Endodermal cell (in vitro differentiated cells): ENCODE results near the gene CREB3L2. TPM values are rescaled to one million over a fixed set of nuclear protein-coding genes. Genes with fewer than 3 reads are reported as not detected.

Experiments
- DNase-seq: peaks from one replicate; pipeline ENCODE4 v3.0.0-alpha.2; 2017
- H3K27ac ChIP-seq: 2 replicates; pipeline ENCODE4 v1.5.1; 2013; ENCODE audit warnings: mild to moderate bottlenecking, low read depth, low read length, moderate library complexity
- H3K27me3 ChIP-seq: 2 replicates; pipeline ENCODE4 v1.6.1; 2013; ENCODE audit warnings: mild to moderate bottlenecking, low read length, moderate library complexity; ENCODE audit not compliant: insufficient read depth, control insufficient read depth, poor library complexity, severe bottlenecking
- H3K36me3 ChIP-seq: 2 replicates; pipeline ENCODE4 v1.7.0; 2013; ENCODE audit warnings: mild to moderate bottlenecking, low read length, moderate library complexity; ENCODE audit not compliant: control insufficient read depth, insufficient read depth
- H3K4me1 ChIP-seq: one replicate; pipeline ENCODE4 v1.7.0; 2013; ENCODE audit warnings: low read length; ENCODE audit not compliant: control insufficient read depth, insufficient read depth
- H3K4me3 ChIP-seq: 2 replicates; pipeline ENCODE4 v1.5.1; 2013; ENCODE audit warnings: mild to moderate bottlenecking, low read length, moderate library complexity
- H3K9ac ChIP-seq: 2 replicates; pipeline ENCODE4 v1.6.1; 2013; ENCODE audit warnings: mild to moderate bottlenecking, low read length, moderate library complexity; ENCODE audit not compliant: poor library complexity, severe bottlenecking; ENCODE audit errors: extremely low read depth
- H3K9me3 ChIP-seq: 2 replicates; pipeline ENCODE4 v1.6.1; 2013; ENCODE audit warnings: mild to moderate bottlenecking, low read length, moderate library complexity; ENCODE audit not compliant: control insufficient read depth
- H3K27ac Mint-ChIP-seq: 2 replicates; pipeline ENCODE4 v1.8.0; 2020; ENCODE audit warnings: mixed read lengths
- H3K27me3 Mint-ChIP-seq: 2 replicates; pipeline ENCODE4 v1.8.0; 2021; ENCODE audit warnings: mild to moderate bottlenecking, mixed read lengths; ENCODE audit not compliant: insufficient read depth
- H3K36me3 Mint-ChIP-seq: 2 replicates; pipeline ENCODE4 v1.8.0; 2020; ENCODE audit warnings: low read depth, mixed read lengths
- H3K4me1 Mint-ChIP-seq: 2 replicates; pipeline ENCODE4 v1.8.0; 2020; ENCODE audit warnings: mixed read lengths
- H3K4me3 Mint-ChIP-seq: 2 replicates; pipeline ENCODE4 v1.8.0; 2020; ENCODE audit warnings: mild to moderate bottlenecking, moderate library complexity, mixed read lengths
- H3K9me3 Mint-ChIP-seq: 2 replicates; pipeline ENCODE4 v1.8.0; 2020; ENCODE audit warnings: mild to moderate bottlenecking, mixed read lengths
- CTCF ChIP-seq: fragments of 200-600 bp; sonication (generic); conservative IDR thresholded peaks from 2 replicates; pipeline ENCODE4 v1.5.0; 2021; ENCODE audit warnings: antibody characterized with exemption, mild to moderate bottlenecking
- WGBS, 2 experiments: methylation state at CpG; one replicate each; pipeline versions ENCODE4 v1.1.5 to v1.1.7; 2013; ENCODE audit warnings: missing lambda C conversion rate in 2 of 2, mixed read lengths in 1 of 2; ENCODE audit not compliant: insufficient coverage in 1 of 2, insufficient read length in 1 of 2; 5-methylcytosine and 5-hydroxymethylcytosine counted together
- total RNA-seq, 2 donors: library from RNA; stranded (reverse); fragmentation: NEBNext Ultra II Directional in 1 of 2; extraction: Animal tissue kit (Norgen Biotek cat#: 25700) in 1 of 2; gene quantifications; 2 replicates in 1 of 2; 3 replicates in 1 of 2; pipeline ENCODE4 v1.2.1, GENCODE V29; 2021

CREB3L2 gene
- total RNA-seq, 2 donors from 2014 or later = 48.2 to 80.2 TPM

GRCh38 chr7:138027100-138027499 is 25.2 kb upstream of the CREB3L2 start:
- no peaks in the 10 kb centered on the region for H3K27me3 Mint-ChIP-seq
- H3K9ac ChIP-seq = no peak overlapping the region
- no peak overlapping the region for H3K4me3 Mint-ChIP-seq
- WGBS, 2 experiments = 46 to 57% methylated on average over 1 to 2 of the region's 2 CpGs
- H3K9me3 Mint-ChIP-seq = peaks cover 72% of the 10 kb centered on the region
- H3K36me3 Mint-ChIP-seq = peaks cover 24% of the 10 kb centered on the region
- H3K4me1 Mint-ChIP-seq = peaks cover 22% of the 10 kb centered on the region
- H3K4me3 ChIP-seq = peak overlapping the region; percentile 62
- H3K27ac Mint-ChIP-seq = no peak overlapping the region
- no peaks in the 10 kb centered on the region for H3K36me3 ChIP-seq
- H3K27ac ChIP-seq = no peak overlapping the region
- no peaks in the 10 kb centered on the region for H3K27me3 ChIP-seq
- H3K4me1 ChIP-seq = no peaks in the 10 kb centered on the region
- no peak for TF ChIP-seq CTCF
- peaks cover 78% of the 10 kb centered on the region for H3K9me3 ChIP-seq
- DNase-seq = no peak

GRCh38 chr7:138025215-138026186 is 23.6 kb upstream of the CREB3L2 start:
- H3K4me3 ChIP-seq = peak overlapping the region; percentile 62
- Mint-ChIP-seq H3K9me3 (peaks cover 80% of the 10 kb centered on the region), H3K27ac (no peak overlapping the region), H3K27me3 (no peaks in the 10 kb centered on the region), H3K4me3 (no peak overlapping the region), H3K4me1 (peaks cover 20% of the 10 kb centered on the region), H3K36me3 (peaks cover 24% of the 10 kb centered on the region)
- WGBS, 2 experiments = 97% methylated on average over 1 of the region's 1 CpG; no CpG with 5 or more reads in 1 of the 2 experiments
- no peak for TF ChIP-seq CTCF
- H3K27me3 ChIP-seq = no peaks in the 10 kb centered on the region
- no peak overlapping the region for H3K9ac ChIP-seq
- H3K36me3 ChIP-seq = no peaks in the 10 kb centered on the region
- DNase-seq = no peak
- H3K4me1 ChIP-seq = no peaks in the 10 kb centered on the region
- no peak overlapping the region for H3K27ac ChIP-seq
- peaks cover 75% of the 10 kb centered on the region for H3K9me3 ChIP-seq

GRCh38 chr7:138024765-138025164 is 22.9 kb upstream of the CREB3L2 start:
- Histone ChIP-seq H3K27ac (no peak overlapping the region), H3K36me3 (no peaks in the 10 kb centered on the region), H3K4me1 (no peaks in the 10 kb centered on the region), H3K4me3 (peak overlapping the region; percentile 56), H3K9ac (no peak overlapping the region), H3K9me3 (peaks cover 81% of the 10 kb centered on the region), H3K27me3 (no peaks in the 10 kb centered on the region)
- DNase-seq = no peak
- H3K4me1 Mint-ChIP-seq = peaks cover 12% of the 10 kb centered on the region
- peaks cover 87% of the 10 kb centered on the region for H3K9me3 Mint-ChIP-seq
- WGBS, 2 experiments = 88 to 100% methylated on average over 1 to 4 of the region's 4 CpGs
- no peak overlapping the region for H3K4me3 Mint-ChIP-seq
- H3K27ac Mint-ChIP-seq = no peak overlapping the region
- TF ChIP-seq CTCF = no peak
- no peaks in the 10 kb centered on the region for H3K27me3 Mint-ChIP-seq
- peaks cover 24% of the 10 kb centered on the region for H3K36me3 Mint-ChIP-seq
